Measurements from ENCODE around the gene CSRP1.

The CSRP1 gene

DNA sequence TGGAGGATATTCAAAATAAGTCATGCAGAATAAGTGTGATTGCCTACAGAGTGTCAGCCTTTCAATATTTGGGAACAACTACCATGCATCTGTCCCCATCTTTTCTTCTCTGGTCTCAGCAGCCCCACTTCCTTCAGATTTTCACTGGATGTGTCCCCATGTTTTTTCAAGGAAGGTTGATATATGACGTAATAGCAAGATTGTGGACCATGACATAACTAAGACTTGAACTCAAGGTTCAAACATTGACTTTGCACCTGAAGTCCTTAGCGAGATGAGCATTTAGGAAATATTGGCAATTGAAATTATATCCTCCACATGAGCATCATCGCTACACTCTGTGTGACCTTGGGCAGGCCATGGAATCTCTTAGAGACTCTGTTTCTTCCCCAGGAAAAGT is 37.8 kb upstream of the CSRP1 start:
- Histone ChIP-seq H3K79me1 (ENCODE audit: low read length) (no peaks in the 10 kb centered on the region), H3K56ac (ENCODE audit: low read length) (no peak overlapping the region), H3K4ac (ENCODE audit: low read depth, low read length) (no peak overlapping the region), H2BK120ac (ENCODE audit: low read depth, low read length) (no peak overlapping the region), H2BK15ac (replicated peaks; ENCODE audit: low read depth) (no peak overlapping the region), H2BK5ac (ENCODE audit: low read length) (no peak overlapping the region), H3K27ac (ENCODE audit: low read depth, low read length) (no peak overlapping the region), H3K36me3 (ENCODE audit: control insufficient read depth, insufficient read depth, low read length) (no peaks in the 10 kb centered on the region), H4K5ac (ENCODE audit: low read length) (no peak overlapping the region), H3K4me1 (ENCODE audit: control insufficient read depth, low read depth, low read length) (peaks cover 3% of the 10 kb centered on the region), H3K27me3 (ENCODE audit: insufficient read depth, low read length, poor library complexity) (no peaks in the 10 kb centered on the region), H3K23ac (ENCODE audit: low read length) (no peak overlapping the region), H3K79me2 (ENCODE audit: control insufficient read depth, insufficient read depth, low read length) (no peaks in the 10 kb centered on the region), H3K9ac (ENCODE audit: low read length) (no peak overlapping the region), H4K8ac (ENCODE audit: low read depth, low read length) (no peak overlapping the region), H2AK5ac (ENCODE audit: low read length) (no peak overlapping the region), H3K4me3 (ENCODE audit: low read length) (no peak overlapping the region), H3K4me2 (ENCODE audit: low read length) (no peak overlapping the region), H3K18ac (ENCODE audit: low read length) (no peak overlapping the region)
- DNase-seq: no peak
- no CpG with 5 or more reads among the region's 3 CpGs for WGBS (ENCODE audit: extremely low coverage, insufficient coverage, low lambda C conversion rate)

DNA sequence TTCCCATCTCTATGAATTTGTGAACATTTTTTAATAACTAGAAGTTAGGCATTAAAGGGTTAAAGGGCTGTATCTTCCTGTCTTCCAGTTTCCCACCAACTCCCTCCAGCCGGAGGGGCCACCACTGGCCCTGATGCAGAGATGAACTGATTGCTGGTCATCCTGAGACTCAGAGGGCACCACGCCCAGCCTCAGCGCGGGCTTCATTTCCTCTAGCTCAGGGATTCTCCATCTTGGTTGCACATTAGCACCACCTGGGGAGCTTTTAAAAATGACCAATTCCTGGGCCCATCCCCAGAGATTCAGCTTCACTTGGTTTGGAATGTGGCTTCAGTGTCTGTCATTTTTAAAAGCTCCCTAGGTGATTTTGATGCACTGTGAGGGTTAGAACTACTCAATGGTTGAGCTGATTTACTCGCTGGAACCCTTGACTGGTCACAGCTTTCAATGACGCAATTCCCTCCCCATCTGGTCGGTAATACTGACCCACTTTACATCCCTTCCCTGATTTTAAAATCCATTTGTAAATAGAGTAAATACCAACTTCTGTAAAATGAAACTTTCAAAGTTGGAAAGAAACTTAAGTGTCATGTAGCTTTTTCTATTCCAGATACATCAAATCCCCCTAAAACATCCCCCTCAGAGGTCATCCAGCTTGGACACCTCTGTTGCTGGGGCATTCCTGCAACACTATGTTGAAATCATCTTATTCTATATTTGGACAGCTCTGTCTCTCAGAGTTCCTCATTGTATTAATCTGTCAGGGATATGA is 37.1 kb upstream of the CSRP1 start:
- Histone ChIP-seq H3K4me1 (ENCODE audit: control insufficient read depth, low read depth, low read length) (peaks cover 3% of the 10 kb centered on the region), H4K8ac (ENCODE audit: low read depth, low read length) (no peak overlapping the region), H2BK120ac (ENCODE audit: low read depth, low read length) (no peak overlapping the region), H3K18ac (ENCODE audit: low read length) (no peak overlapping the region), H3K9ac (ENCODE audit: low read length) (no peak overlapping the region), H4K5ac (ENCODE audit: low read length) (no peak overlapping the region), H3K36me3 (ENCODE audit: control insufficient read depth, insufficient read depth, low read length) (no peaks in the 10 kb centered on the region), H2BK15ac (replicated peaks; ENCODE audit: low read depth) (no peak overlapping the region), H3K23ac (ENCODE audit: low read length) (no peak overlapping the region), H3K27me3 (ENCODE audit: insufficient read depth, low read length, poor library complexity) (no peaks in the 10 kb centered on the region), H3K4me2 (ENCODE audit: low read length) (no peak overlapping the region), H2BK5ac (ENCODE audit: low read length) (no peak overlapping the region), H2AK5ac (ENCODE audit: low read length) (no peak overlapping the region), H3K79me1 (ENCODE audit: low read length) (no peaks in the 10 kb centered on the region), H3K4me3 (ENCODE audit: low read length) (no peak overlapping the region), H3K4ac (ENCODE audit: low read depth, low read length) (peak overlapping the region; percentile 7), H3K56ac (ENCODE audit: low read length) (no peak overlapping the region), H3K27ac (ENCODE audit: low read depth, low read length) (no peak overlapping the region), H3K79me2 (ENCODE audit: control insufficient read depth, insufficient read depth, low read length) (no peaks in the 10 kb centered on the region)
- WGBS (ENCODE audit: extremely low coverage, insufficient coverage, low lambda C conversion rate): no CpG with 5 or more reads among the region's 7 CpGs
- DNase-seq: no peak

DNA sequence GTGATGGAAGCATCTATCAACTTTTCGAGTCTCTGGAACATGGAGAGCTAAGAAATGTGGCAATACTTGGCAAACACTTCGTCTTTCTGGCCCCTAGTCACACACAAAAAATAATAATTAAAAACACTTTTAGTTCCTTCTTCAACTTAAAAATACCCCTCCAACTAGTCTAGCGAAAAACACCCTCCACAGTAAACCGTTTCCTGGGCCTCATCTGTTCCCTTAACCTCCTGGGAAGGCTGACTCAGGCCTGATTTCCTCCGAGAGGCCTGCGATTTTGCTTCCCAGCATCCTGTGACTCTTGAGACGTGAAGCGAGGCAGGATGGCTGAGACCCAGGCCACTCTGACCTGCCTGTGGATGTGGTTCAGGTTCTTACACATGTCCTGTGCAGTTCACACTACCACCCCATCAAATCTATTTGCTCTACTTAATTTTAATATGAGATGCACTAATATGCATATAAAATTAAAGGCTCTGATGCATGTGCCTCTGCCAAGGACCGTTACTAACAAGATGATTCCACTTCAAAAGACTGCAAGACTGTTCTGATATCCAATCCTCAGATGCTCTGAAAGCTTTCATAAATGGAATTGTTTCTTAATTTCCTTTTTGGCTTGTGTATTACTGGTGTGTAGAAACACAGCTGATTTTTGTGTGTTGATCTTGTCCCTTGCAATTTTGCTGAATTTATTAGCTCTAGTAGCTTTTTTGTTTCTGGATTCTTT is 35.5 kb upstream of the CSRP1 start:
- Histone ChIP-seq H3K4me1 (ENCODE audit: control insufficient read depth, low read depth, low read length) (peaks cover 7% of the 10 kb centered on the region), H3K56ac (ENCODE audit: low read length) (peak overlapping the region; percentile 31), H2AK5ac (ENCODE audit: low read length) (no peak overlapping the region), H4K8ac (ENCODE audit: low read depth, low read length) (no peak overlapping the region), H3K4ac (ENCODE audit: low read depth, low read length) (no peak overlapping the region), H3K9ac (ENCODE audit: low read length) (no peak overlapping the region), H3K79me1 (ENCODE audit: low read length) (no peaks in the 10 kb centered on the region), H2BK120ac (ENCODE audit: low read depth, low read length) (no peak overlapping the region), H3K18ac (ENCODE audit: low read length) (no peak overlapping the region), H3K36me3 (ENCODE audit: control insufficient read depth, insufficient read depth, low read length) (no peaks in the 10 kb centered on the region), H3K4me3 (ENCODE audit: low read length) (no peak overlapping the region), H3K79me2 (ENCODE audit: control insufficient read depth, insufficient read depth, low read length) (no peaks in the 10 kb centered on the region), H2BK15ac (replicated peaks; ENCODE audit: low read depth) (no peak overlapping the region), H3K4me2 (ENCODE audit: low read length) (no peak overlapping the region), H3K27ac (ENCODE audit: low read depth, low read length) (no peak overlapping the region), H3K27me3 (ENCODE audit: insufficient read depth, low read length, poor library complexity) (no peaks in the 10 kb centered on the region), H2BK5ac (ENCODE audit: low read length) (no peak overlapping the region), H3K23ac (ENCODE audit: low read length) (no peak overlapping the region), H4K5ac (ENCODE audit: low read length) (no peak overlapping the region)
- WGBS (ENCODE audit: extremely low coverage, insufficient coverage, low lambda C conversion rate): no CpG with 5 or more reads among the region's 9 CpGs
- DNase-seq: no peak

DNA sequence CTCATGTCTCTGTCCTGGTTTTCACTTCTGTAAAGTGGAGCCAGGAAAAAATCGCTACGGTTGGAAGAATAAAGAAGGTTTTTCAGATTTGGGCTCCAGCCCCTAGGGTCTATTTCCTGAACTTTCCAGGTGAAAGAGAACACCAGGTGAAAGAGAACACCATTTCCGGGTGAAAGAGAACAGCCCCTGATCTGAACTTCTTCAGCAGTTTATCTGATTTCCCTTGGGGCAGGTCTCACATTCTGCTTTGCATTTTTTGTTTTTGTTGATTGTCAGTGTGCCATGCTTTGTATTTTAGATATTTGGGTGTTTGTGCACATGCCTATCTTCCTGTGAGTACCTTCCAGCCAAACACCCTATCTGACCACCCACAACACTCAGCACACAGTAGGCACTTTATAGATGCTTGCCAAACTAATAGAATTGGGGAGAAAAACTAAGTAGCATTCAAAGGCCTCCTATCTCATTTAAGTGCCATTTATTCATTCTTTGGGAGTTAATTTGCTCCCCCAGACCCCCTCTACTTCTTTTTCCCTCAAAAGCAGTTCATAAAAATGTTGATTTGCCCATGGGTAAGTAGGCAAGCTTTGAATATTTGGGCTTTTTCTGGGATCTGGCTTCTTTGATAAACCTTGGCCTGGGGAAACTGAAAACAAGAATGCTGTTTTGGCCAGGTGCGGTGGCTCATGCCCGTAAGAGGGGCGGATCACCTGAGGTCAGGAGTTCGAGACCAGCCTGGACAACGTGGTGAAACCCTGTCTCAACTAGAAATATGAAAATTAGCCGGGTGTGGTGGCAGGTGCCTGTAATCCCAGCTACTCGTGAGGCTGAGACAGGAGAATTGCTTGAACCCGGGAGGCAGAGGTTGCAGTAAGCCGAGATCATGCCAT is 34.2 kb upstream of the CSRP1 start:
- H3K27ac ChIP-seq (ENCODE audit: low read depth, low read length): no peak overlapping the region
- peak overlapping the region; percentile 25 for H2BK5ac ChIP-seq (ENCODE audit: low read length)
- H3K4ac ChIP-seq (ENCODE audit: low read depth, low read length): no peak overlapping the region
- no peak overlapping the region for H3K23ac ChIP-seq (ENCODE audit: low read length)
- H3K56ac ChIP-seq (ENCODE audit: low read length): no peak overlapping the region
- H3K4me1 ChIP-seq (ENCODE audit: control insufficient read depth, low read depth, low read length): peaks cover 7% of the 10 kb centered on the region
- no peak overlapping the region for H3K18ac ChIP-seq (ENCODE audit: low read length)
- no CpG with 5 or more reads among the region's 12 CpGs for WGBS (ENCODE audit: extremely low coverage, insufficient coverage, low lambda C conversion rate)
- H2BK120ac ChIP-seq (ENCODE audit: low read depth, low read length): no peak overlapping the region
- no peak overlapping the region for H4K5ac ChIP-seq (ENCODE audit: low read length)
- peak; percentile 63 for DNase-seq
- no peak overlapping the region for H2BK15ac ChIP-seq (replicated peaks; ENCODE audit: low read depth)
- H3K9ac ChIP-seq (ENCODE audit: low read length): peak overlapping the region; percentile 75
- no peak overlapping the region for H2AK5ac ChIP-seq (ENCODE audit: low read length)
- no peak overlapping the region for H3K4me2 ChIP-seq (ENCODE audit: low read length)
- no peaks in the 10 kb centered on the region for H3K36me3 ChIP-seq (ENCODE audit: control insufficient read depth, insufficient read depth, low read length)
- no peaks in the 10 kb centered on the region for H3K79me2 ChIP-seq (ENCODE audit: control insufficient read depth, insufficient read depth, low read length)
- no peak overlapping the region for H3K4me3 ChIP-seq (ENCODE audit: low read length)
- H4K8ac ChIP-seq (ENCODE audit: low read depth, low read length): no peak overlapping the region
- H3K79me1 ChIP-seq (ENCODE audit: low read length): no peaks in the 10 kb centered on the region
- H3K27me3 ChIP-seq (ENCODE audit: insufficient read depth, low read length, poor library complexity): no peaks in the 10 kb centered on the region

DNA sequence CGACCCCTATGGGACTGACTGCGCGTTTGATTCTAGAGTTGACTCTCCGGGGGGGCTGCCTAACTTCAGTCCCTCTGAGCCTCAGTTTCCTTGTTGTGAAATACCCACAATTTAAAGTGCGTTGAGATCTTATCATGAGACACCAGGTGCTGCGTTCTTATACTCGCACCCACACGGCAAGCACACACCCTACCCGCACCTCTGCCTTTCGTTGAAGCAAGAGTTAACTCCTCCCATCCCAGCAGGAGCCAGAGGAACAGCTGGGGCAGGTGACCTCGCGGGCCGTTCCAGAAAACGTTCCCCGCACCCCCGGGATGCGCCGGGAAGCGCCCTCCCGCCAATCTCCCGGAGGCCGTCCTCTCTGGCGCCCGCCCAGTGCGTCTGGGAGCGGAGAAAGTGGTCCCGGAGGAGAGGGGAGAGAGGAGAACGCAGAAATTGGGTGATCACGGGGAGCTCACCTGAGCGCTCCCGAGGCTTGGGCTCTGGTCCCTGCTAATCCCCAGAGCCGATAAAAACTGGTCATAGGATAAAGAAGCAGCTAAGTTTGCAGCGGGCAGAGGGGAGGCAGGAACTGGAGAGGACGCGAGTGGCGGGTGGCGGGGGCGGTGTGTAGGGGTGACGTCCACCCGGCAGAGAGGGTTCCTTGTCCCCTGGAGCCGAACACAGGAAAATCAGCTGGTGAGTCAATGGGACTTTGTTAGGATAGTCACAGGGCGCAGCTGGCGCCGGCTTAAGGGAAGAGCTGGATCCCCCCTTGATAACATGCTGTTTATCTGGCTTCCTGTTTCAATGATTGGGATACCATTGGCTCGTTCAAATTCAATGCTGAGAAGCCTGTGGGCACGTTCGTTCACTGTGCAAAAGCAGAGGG is 32.9 kb upstream of the CSRP1 start:
- H3K23ac ChIP-seq (ENCODE audit: low read length): peak overlapping the region; percentile 24
- peaks cover 7% of the 10 kb centered on the region for H3K4me1 ChIP-seq (ENCODE audit: control insufficient read depth, low read depth, low read length)

More for the DNA sequence above, 32.9 kb upstream of the CSRP1 start:
- no peak overlapping the region for H2AK5ac ChIP-seq (ENCODE audit: low read length)
- H3K4me3 ChIP-seq (ENCODE audit: low read length): peak overlapping the region; percentile 41
- DNase-seq: peak; percentile 86
- peak overlapping the region; percentile 86 for H3K56ac ChIP-seq (ENCODE audit: low read length)
- no peak overlapping the region for H4K5ac ChIP-seq (ENCODE audit: low read length)
- H2BK15ac ChIP-seq (replicated peaks; ENCODE audit: low read depth): peak overlapping the region; percentile 23
- peak overlapping the region; percentile 25 for H3K27ac ChIP-seq (ENCODE audit: low read depth, low read length)
- peak overlapping the region; percentile 62 for H3K4ac ChIP-seq (ENCODE audit: low read depth, low read length)
- no peaks in the 10 kb centered on the region for H3K27me3 ChIP-seq (ENCODE audit: insufficient read depth, low read length, poor library complexity)
- peak overlapping the region; percentile 23 for H3K18ac ChIP-seq (ENCODE audit: low read length)
- WGBS (ENCODE audit: extremely low coverage, insufficient coverage, low lambda C conversion rate): no CpG with 5 or more reads among the region's 47 CpGs
- H2BK5ac ChIP-seq (ENCODE audit: low read length): no peak overlapping the region
- H3K4me2 ChIP-seq (ENCODE audit: low read length): peak overlapping the region; percentile 100
- no peaks in the 10 kb centered on the region for H3K79me1 ChIP-seq (ENCODE audit: low read length)
- H3K79me2 ChIP-seq (ENCODE audit: control insufficient read depth, insufficient read depth, low read length): no peaks in the 10 kb centered on the region
- H3K36me3 ChIP-seq (ENCODE audit: control insufficient read depth, insufficient read depth, low read length): no peaks in the 10 kb centered on the region
- H4K8ac ChIP-seq (ENCODE audit: low read depth, low read length): no peak overlapping the region
- no peak overlapping the region for H2BK120ac ChIP-seq (ENCODE audit: low read depth, low read length)
- H3K9ac ChIP-seq (ENCODE audit: low read length): peak overlapping the region; percentile 75
